SK-N-SH (cell line): ENCODE data around the gene GBX1. TPM values are rescaled to one million over a fixed set of nuclear protein-coding genes. Genes with fewer than 3 reads are reported as not detected.

Experiments
- CTCF ChIA-PET: fragments of 300-600, 350-600 bp; formaldehyde crosslinking; extraction: SDS; loops from one replicate; lab custom pipeline; 2021; lab: Yijun Ruan, JAX
- POLR2A ChIA-PET: fragments of 350-600 bp; sonication (Branson Sonifier 250); formaldehyde crosslinking; extraction: SDS; loops from one replicate; lab custom pipeline; 2020; ENCODE audit warnings: antibody characterized with exemption, inconsistent platforms; lab: Yijun Ruan, JAX
- DNase-seq: peaks from one replicate; pipeline ENCODE4 v3.0.0; 2012
- H2AFZ ChIP-seq: fragments of 200-600 bp; sonication (generic); 2 replicates; pipeline ENCODE4 v1.8.1; 2016; ENCODE audit warnings: antibody characterized with exemption, mild to moderate bottlenecking, low read depth
- H3F3A ChIP-seq: fragments of 200-600 bp; sonication (generic); replicated peaks from 2 replicates; pipeline ENCODE3; 2016; ENCODE audit warnings: antibody characterized with exemption, mild to moderate bottlenecking; ENCODE audit not compliant: insufficient read depth
- H3K27ac ChIP-seq, 2 experiments: fragments of 200-500 bp in 1 of 2; fragments of 200-600 bp in 1 of 2; sonication (Bioruptor generic) in 1 of 2; sonication (generic), shearing (Covaris generic) in 1 of 2; 2 replicates each; pipeline versions ENCODE4 v1.5.1 to v1.6.1; 2014 to 2016; ENCODE audit warnings: low read depth in 2 of 2, inconsistent platforms in 1 of 2, low read length in 1 of 2, mild to moderate bottlenecking in 1 of 2, mixed read lengths in 1 of 2
- H3K27me3 ChIP-seq: fragments of 200-600 bp; sonication (generic), shearing (Covaris generic); 2 replicates; pipeline ENCODE4 v1.6.1; 2016; ENCODE audit warnings: mixed run types; ENCODE audit not compliant: insufficient read depth
- H3K36me3 ChIP-seq, 2 experiments: fragments of 200-500 bp in 1 of 2; fragments of 200-600 bp in 1 of 2; sonication (Bioruptor generic) in 1 of 2; sonication (generic) in 1 of 2; replicated peaks in 1 of 2; 2 replicates each; pipeline versions ENCODE3 to v1.5.1; 2014 to 2016; ENCODE audit warnings: low read length in 1 of 2, mild to moderate bottlenecking in 1 of 2; ENCODE audit not compliant: insufficient read depth in 2 of 2, control insufficient read depth in 1 of 2
- H3K4me1 ChIP-seq, 2 experiments: fragments of 200-500 bp in 1 of 2; fragments of 200-600 bp in 1 of 2; sonication (Bioruptor generic) in 1 of 2; sonication (generic), shearing (Covaris generic) in 1 of 2; 2 replicates each; pipeline versions ENCODE4 v1.5.1 to v1.6.1; 2014 to 2016; ENCODE audit warnings: low read depth in 1 of 2, low read length in 1 of 2, mixed run types in 1 of 2; ENCODE audit not compliant: insufficient read depth in 2 of 2, control insufficient read depth in 1 of 2
- H3K4me2 ChIP-seq: fragments of 200-600 bp; sonication (generic), shearing (Covaris generic); 2 replicates; pipeline ENCODE4 v1.6.1; 2017; ENCODE audit warnings: mixed run types
- H3K4me3 ChIP-seq, 2 experiments: fragments of 200-500 bp in 1 of 2; fragments of 200-600 bp in 1 of 2; sonication (Bioruptor generic) in 1 of 2; sonication (generic), shearing (Covaris generic) in 1 of 2; 2 replicates each; pipeline versions ENCODE4 v1.5.1 to v1.8.1; 2014 to 2016; ENCODE audit warnings: low read depth in 2 of 2, inconsistent platforms in 1 of 2, low read length in 1 of 2, mild to moderate bottlenecking in 1 of 2, mixed read lengths in 1 of 2, moderate library complexity in 1 of 2
- H3K79me2 ChIP-seq: fragments of 200-600 bp; sonication (generic); 2 replicates; pipeline ENCODE4 v1.8.1; 2017; ENCODE audit warnings: mild to moderate bottlenecking; ENCODE audit not compliant: insufficient read depth
- H3K9ac ChIP-seq: fragments of 200-600 bp; sonication (generic); 2 replicates; pipeline ENCODE4 v1.6.1; 2017; ENCODE audit warnings: mixed run types
- H3K9me2 ChIP-seq: fragments of 200-600 bp; sonication (generic); 2 replicates; pipeline ENCODE4 v1.6.1; 2017; ENCODE audit warnings: mixed run types
- H3K9me3 ChIP-seq: fragments of 200-600 bp; sonication (generic); 2 replicates; pipeline ENCODE4 v1.6.1; 2017; ENCODE audit warnings: mixed run types, mild to moderate bottlenecking, moderate library complexity
- H4K20me1 ChIP-seq: fragments of 200-600 bp; sonication (generic); 2 replicates; pipeline ENCODE4 v1.6.1; 2017; ENCODE audit warnings: mild to moderate bottlenecking, mixed run types; ENCODE audit not compliant: insufficient read depth
- CTCF ChIP-seq: fragments of 200-600 bp; sonication (generic); IDR thresholded peaks from 2 replicates; pipeline ENCODE4 v1.6.1; 2017; ENCODE audit warnings: antibody characterized with exemption, mild to moderate bottlenecking, moderate library complexity
- EP300 ChIP-seq, 2 experiments: IDR thresholded peaks; 2 replicates each; pipeline versions ENCODE4 v1.4.0 to v1.6.1; 2012; ENCODE audit warnings: borderline replicate concordance in 1 of 2, low read depth in 1 of 2, low read length in 1 of 2
- GATA2 ChIP-seq: sonication (generic); formaldehyde crosslinking; IDR thresholded peaks from 2 replicates; pipeline ENCODE4 v1.5.0; 2020; ENCODE audit warnings: mild to moderate bottlenecking, missing genetic modification reagents
- JUND ChIP-seq: IDR thresholded peaks from 2 replicates; pipeline ENCODE4 v1.4.0; 2012
- MXI1 ChIP-seq: IDR thresholded peaks from 2 replicates; pipeline ENCODE4 v1.6.1; 2012; ENCODE audit warnings: mild to moderate bottlenecking, low read depth, low read length, improper control_type of control experiment
- NRF1 ChIP-seq: IDR thresholded peaks from 2 replicates; pipeline ENCODE4 v1.6.1; 2012; ENCODE audit warnings: low read depth, mild to moderate bottlenecking, low read length
- PBX3 ChIP-seq: IDR thresholded peaks from 2 replicates; pipeline ENCODE4; 2012
- RAD21 ChIP-seq: IDR thresholded peaks from 2 replicates; pipeline ENCODE4 v1.6.1; 2012; ENCODE audit warnings: mild to moderate bottlenecking, low read length
- RXRA ChIP-seq: IDR thresholded peaks from 2 replicates; pipeline ENCODE4 v1.4.0; 2012; ENCODE audit warnings: low read depth, mild to moderate bottlenecking, borderline replicate concordance
- TAF1 ChIP-seq: IDR thresholded peaks from 2 replicates; pipeline ENCODE4 v1.6.1; 2012; ENCODE audit warnings: low read depth, mild to moderate bottlenecking, low read length, moderate library complexity, borderline replicate concordance
- USF1 ChIP-seq: IDR thresholded peaks from 2 replicates; pipeline ENCODE4 v1.4.0; 2012; ENCODE audit warnings: low read depth, borderline replicate concordance
- USF2 ChIP-seq: fragments of 150-350 bp; IDR thresholded peaks from 2 replicates; pipeline ENCODE4 v1.6.1; 2017; ENCODE audit warnings: antibody characterized with exemption, low read length, low read depth, borderline replicate concordance
- ZBTB33 ChIP-seq: IDR thresholded peaks from 2 replicates; pipeline ENCODE4 v1.4.0; 2012; ENCODE audit warnings: low read depth, borderline replicate concordance
- WGBS: methylation state at CpG from one replicate; pipeline ENCODE4 v1.1.6; 2017; ENCODE audit warnings: low lambda C conversion rate; 5-methylcytosine and 5-hydroxymethylcytosine counted together
- polyA plus RNA-seq, 3 experiments: library from polyadenylated mRNA; depleted of rRNA; stranded (reverse); fragments of >200 nt; gene quantifications; 2 replicates each; pipeline ENCODE4 v1.2.3, GENCODE V29; 2012

Gene GBX1
- polyA plus RNA-seq, 1 of the 3 experiments (the other 2 are of a cell fraction), result not detected

GRCh38 chr7:151132461-151133205 is 34.9 kb downstream of the GBX1 start:
- Histone ChIP-seq H3K79me2 (no peaks in the 10 kb centered on the region), H3F3A (no peaks in the 10 kb centered on the region), H4K20me1 (peaks cover 3% of the 10 kb centered on the region; the same call in 1 of the 2 replicates), H3K4me2 (no peak overlapping the region), H3K4me1 (peaks cover 0 to 34% of the 10 kb centered on the region in 2 experiments; a peak in 1 of 4 replicates), H3K27me3 (no peaks in the 10 kb centered on the region), H3K9me3 (no peaks in the 10 kb centered on the region), H3K9me2 (no peaks in the 10 kb centered on the region), H3K36me3 (peaks cover 20 to 96% of the 10 kb centered on the region in 2 experiments), H3K27ac (peak overlapping the region in 1 of 2 experiments; percentile 73; a peak in 1 of 4 replicates), H3K4me3 (no peak overlapping the region), H2AFZ (no peak overlapping the region), H3K9ac (no peak overlapping the region)
- DNase-seq, result no peak
- POLR2A ChIA-PET, result no interaction called here
- CTCF ChIA-PET, result interaction anchor here (1.4 to 18.0 kb wide), 7 partner anchors 9 to 41 kb away, joined by 4 to 243 read pairs (median 7); partner anchors contain the start of gene GBX1
- 97% methylated on average over 12 of the region's 21 CpGs for WGBS
- TF ChIP-seq JUND (no peak), RXRA (no peak), EP300 (IDR thresholded peaks at IDR 0.05; ENCODE audit: borderline replicate concordance in 1 of 2, low read depth in 1 of 2, low read length in 1 of 2) (no peak), ZBTB33 (no peak), CTCF (no peak), USF1 (no peak), MXI1 (no peak), TAF1 (no peak), PBX3 (no peak), RAD21 (no peak), GATA2 (CRISPR knock-in tag) (no peak), NRF1 (no peak), USF2 (no peak)
